ENCODE measurements around the gene MRPL9. TPM values are rescaled to one million over a fixed set of nuclear protein-coding genes. Genes with fewer than 3 reads are reported as not detected.

MRPL9 gene
- total RNA-seq, 1 donor from 2014 or later, result 58.5 TPM

- FAIRE-seq, result no peak
- TF ChIP-seq EZH2 (IDR thresholded peaks at IDR 0.05; ENCODE audit: insufficient read depth, low read length) (no peak), CTCF (IDR thresholded peaks at IDR 0.05; ENCODE audit: insufficient read depth, low read depth, low read length) (no peak)
These were observed 52.1 kb downstream of the MRPL9 start for GRCh38 chr1:151711044-151711800.

DNA sequence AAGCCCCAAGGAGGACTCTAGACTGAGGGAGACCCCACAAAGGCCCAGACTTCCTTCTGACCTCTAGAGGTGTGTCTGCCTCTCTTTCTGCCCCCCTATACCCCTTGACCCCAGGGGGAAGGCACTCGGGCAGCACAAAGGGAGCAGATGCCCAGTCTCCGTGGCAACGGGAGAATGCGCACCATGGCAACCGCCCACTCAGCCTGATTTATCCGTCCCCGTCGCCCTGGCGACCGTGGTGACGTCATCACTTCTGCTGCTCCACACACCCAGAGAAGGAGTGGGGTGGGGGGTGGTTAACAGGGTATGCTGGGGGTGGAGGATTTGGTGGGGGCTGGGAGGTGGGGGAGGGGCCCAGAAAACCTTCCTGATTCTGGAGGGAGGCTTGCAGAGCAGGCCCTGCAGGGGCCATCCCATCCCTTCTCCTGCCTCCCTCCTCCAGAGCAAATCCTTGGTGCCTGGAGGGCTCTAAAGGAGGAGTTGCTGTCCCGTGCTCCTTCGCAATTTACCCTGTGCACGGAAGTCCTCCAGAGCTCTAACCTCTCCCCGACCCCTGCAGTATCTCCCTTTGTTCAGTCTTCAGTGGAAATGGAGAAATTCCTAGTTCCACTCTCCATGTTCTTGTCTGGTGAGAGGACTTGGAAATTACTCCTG is 53.0 kb downstream of the MRPL9 start:
- Histone ChIP-seq H3K79me2 (ENCODE audit: insufficient read depth, low read length) (no peaks in the 10 kb centered on the region), H3K27me3 (ENCODE audit: insufficient read depth, low read length) (peaks cover 20% of the 10 kb centered on the region), H3K9ac (ENCODE audit: low read length) (no peak overlapping the region), H3K4me3 (ENCODE audit: insufficient read depth, low read depth, low read length) (no peak overlapping the region), H3K27ac (ENCODE audit: low read depth, low read length) (no peak overlapping the region), H2AFZ (ENCODE audit: low read depth, low read length) (no peak overlapping the region), H3K4me1 (ENCODE audit: insufficient read depth, low read length) (no peaks in the 10 kb centered on the region), H3K9me3 (ENCODE audit: insufficient read depth, low read depth, low read length) (no peaks in the 10 kb centered on the region), H3K36me3 (ENCODE audit: insufficient read depth, low read length) (no peaks in the 10 kb centered on the region), H3K4me2 (ENCODE audit: low read length) (no peak overlapping the region), H4K20me1 (ENCODE audit: insufficient read depth, low read length) (no peaks in the 10 kb centered on the region)
- H3K4me1 Mint-ChIP-seq (ENCODE audit: low read depth, unreplicated experiment), result peaks cover 6% of the 10 kb centered on the region
- H3K4me3 Mint-ChIP-seq (ENCODE audit: unreplicated experiment), result no peak overlapping the region
- no peaks in the 10 kb centered on the region for H3K9me3 Mint-ChIP-seq (ENCODE audit: unreplicated experiment)
- H3K27ac Mint-ChIP-seq (ENCODE audit: unreplicated experiment), result no peak overlapping the region
- peaks cover 28% of the 10 kb centered on the region for H3K27me3 Mint-ChIP-seq (ENCODE audit: low read depth, unreplicated experiment)
- no peak for TF ChIP-seq CTCF (IDR thresholded peaks at IDR 0.05; ENCODE audit: insufficient read depth, low read depth, low read length)
- TF ChIP-seq EZH2 (IDR thresholded peaks at IDR 0.05; ENCODE audit: insufficient read depth, low read length), result no peak
- H3K36me3 Mint-ChIP-seq (ENCODE audit: low read depth, unreplicated experiment), result peaks cover 2% of the 10 kb centered on the region
- FAIRE-seq (no peak), DNase-seq (ENCODE audit: low read depth) (peak; percentile 48)

More at GRCh38 chr1:151711044-151711800, 52.1 kb downstream of the MRPL9 start:
- no peak overlapping the region for H3K27ac Mint-ChIP-seq (ENCODE audit: unreplicated experiment)
- no peak overlapping the region for H3K4me2 ChIP-seq (ENCODE audit: low read length)
- no peaks in the 10 kb centered on the region for H3K9me3 ChIP-seq (ENCODE audit: insufficient read depth, low read depth, low read length)
- H3K4me1 Mint-ChIP-seq (ENCODE audit: low read depth, unreplicated experiment), result peaks cover 5% of the 10 kb centered on the region
- no peak for DNase-seq (ENCODE audit: low read depth)
- peaks cover 33% of the 10 kb centered on the region for H3K27me3 Mint-ChIP-seq (ENCODE audit: low read depth, unreplicated experiment)
- H3K9ac ChIP-seq (ENCODE audit: low read length), result no peak overlapping the region
- no peaks in the 10 kb centered on the region for H3K36me3 Mint-ChIP-seq (ENCODE audit: low read depth, unreplicated experiment)
- H3K4me3 Mint-ChIP-seq (ENCODE audit: unreplicated experiment), result no peak overlapping the region
- no peak overlapping the region for H3K27ac ChIP-seq (ENCODE audit: low read depth, low read length)
- H3K4me3 ChIP-seq (ENCODE audit: insufficient read depth, low read depth, low read length), result no peak overlapping the region
- H3K4me1 ChIP-seq (ENCODE audit: insufficient read depth, low read length), result no peaks in the 10 kb centered on the region
- H4K20me1 ChIP-seq (ENCODE audit: insufficient read depth, low read length), result no peaks in the 10 kb centered on the region
- H3K79me2 ChIP-seq (ENCODE audit: insufficient read depth, low read length), result no peaks in the 10 kb centered on the region
- no peak overlapping the region for H2AFZ ChIP-seq (ENCODE audit: low read depth, low read length)
- H3K36me3 ChIP-seq (ENCODE audit: insufficient read depth, low read length), result no peaks in the 10 kb centered on the region
- H3K9me3 Mint-ChIP-seq (ENCODE audit: unreplicated experiment), result no peaks in the 10 kb centered on the region
- H3K27me3 ChIP-seq (ENCODE audit: insufficient read depth, low read length), result peaks cover 29% of the 10 kb centered on the region

Other genes with a start within 250 kb of the MRPL9 start
- 74.1 and 90.6 TPM in 2 replicates for gene TUFT1, start 223.2 kb downstream of the MRPL9 start, total RNA-seq
- 53.1 and 54.5 TPM in 2 replicates for gene SNX27, start 151.4 kb downstream of the MRPL9 start, total RNA-seq
- not detected in 2 replicates for gene CELF3, start 46.7 kb downstream of the MRPL9 start, total RNA-seq
- gene RIIAD1, start 42.0 kb downstream of the MRPL9 start, total RNA-seq, result not detected in 2 replicates
- gene TDRKH, start 27.0 kb upstream of the MRPL9 start, total RNA-seq, result 6.7 and 7.5 TPM in 2 replicates
- gene LINGO4, start 41.9 kb upstream of the MRPL9 start, total RNA-seq, result not detected in 2 replicates
- not detected in 2 replicates for gene RORC, start 68.3 kb upstream of the MRPL9 start, total RNA-seq
- gene C2CD4D, start 76.3 kb upstream of the MRPL9 start, total RNA-seq, result 0.16 and 0.22 TPM in 2 replicates
- gene THEM5, start 90.2 kb upstream of the MRPL9 start, total RNA-seq, result not detected in 2 replicates
- 15.7 and 17.5 TPM in 2 replicates for gene THEM4, start 146.0 kb upstream of the MRPL9 start, total RNA-seq
- 1,137 and 1,257 TPM in 2 replicates for gene S100A10, start 230.4 kb upstream of the MRPL9 start, total RNA-seq

Data from astrocyte (in vitro differentiated cells and primary cell).